ENCODE data around the gene RAD51B. TPM values are rescaled to one million over a fixed set of nuclear protein-coding genes. Genes with fewer than 3 reads are reported as not detected.

The RAD51B gene
- total and polyA plus RNA-seq, 4 donors = 2.8 to 39.6 (median 13.3) TPM; not detected in 1

DNA sequence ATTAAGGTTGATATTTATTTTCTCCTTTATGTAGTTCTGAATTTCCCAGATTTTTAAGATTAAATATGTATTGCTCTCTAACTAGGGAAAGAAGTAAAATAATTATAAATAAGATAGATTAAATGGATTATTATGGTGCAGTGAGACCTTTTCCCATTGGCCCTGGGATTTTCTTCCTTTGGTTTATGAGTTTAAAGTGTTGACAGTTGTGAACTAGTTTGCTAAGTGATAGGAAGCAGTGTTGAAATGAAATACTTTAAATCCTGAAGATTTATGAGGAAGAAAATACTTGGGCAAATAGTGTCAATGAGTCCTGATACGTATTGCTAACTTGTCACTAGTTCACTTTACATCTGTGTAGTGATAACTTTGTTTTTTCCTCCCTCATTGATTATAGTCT lies 188.9 kb downstream of the RAD51B start:
- Histone ChIP-seq H3K36me3 (ENCODE audit: control insufficient read depth in 1 of 2, insufficient read depth in 2 of 2, low read length in 1 of 2) (no peaks in the 10 kb centered on the region), H3K27ac (ENCODE audit: low read depth in 1 of 2, low read length in 2 of 2) (no peak overlapping the region), H3K27me3 (ENCODE audit: control insufficient read depth in 1 of 2, insufficient read depth in 2 of 2, low read length in 1 of 2) (no peaks in the 10 kb centered on the region), H3K4me1 (ENCODE audit: control insufficient read depth in 1 of 2, insufficient read depth in 2 of 2, low read length in 2 of 2) (no peaks in the 10 kb centered on the region), H3K9me3 (ENCODE audit: control insufficient read depth, low read length) (no peaks in the 10 kb centered on the region), H3K4me3 (ENCODE audit: low read length in 2 of 2) (no peak overlapping the region)
- intact Hi-C loops (cut with DNase I) = no loop called here
- 100% methylated on average over 1 of the region's 1 CpG for WGBS, 2 donors
- ATAC-seq (ENCODE audit: low FRiP score) = no peak
- no peak for DNase-seq

DNA sequence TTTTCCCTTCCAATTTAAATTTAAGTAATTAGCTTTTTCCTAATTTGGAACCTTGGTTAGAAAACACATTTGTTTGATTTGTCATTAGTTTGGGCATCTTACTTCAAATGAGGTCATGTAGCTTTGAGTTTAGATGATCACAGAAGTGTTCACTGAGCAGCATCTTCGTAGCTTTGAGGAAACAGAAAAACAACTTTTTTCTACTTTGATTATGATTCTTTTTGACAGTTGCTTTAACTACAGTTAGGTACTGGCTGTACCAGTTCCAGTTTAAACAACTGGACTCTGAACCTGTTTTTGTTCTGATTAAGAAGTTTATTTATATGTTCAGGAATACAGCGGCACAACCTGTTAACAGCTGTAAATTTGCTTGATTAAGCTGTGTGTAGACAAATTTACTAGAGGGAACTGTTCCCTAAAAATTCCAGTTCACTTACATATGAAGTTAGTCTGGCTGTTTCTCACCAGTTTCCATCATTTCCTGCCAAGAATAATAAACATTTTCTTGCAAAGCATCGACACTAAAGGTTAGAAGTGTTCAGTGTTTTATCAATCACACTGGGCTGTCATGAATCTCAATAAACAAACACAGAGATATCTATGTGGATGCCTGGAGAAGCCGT lies 191.9 kb downstream of the RAD51B start:
- no peaks in the 10 kb centered on the region for H3K27me3 ChIP-seq (ENCODE audit: control insufficient read depth in 1 of 2, insufficient read depth in 2 of 2, low read length in 1 of 2)
- no peak overlapping the region for H3K27ac ChIP-seq (ENCODE audit: low read depth in 1 of 2, low read length in 2 of 2)
- peaks cover 0 to 2% of the 10 kb centered on the region in 2 donors for H3K4me1 ChIP-seq (ENCODE audit: control insufficient read depth in 1 of 2, insufficient read depth in 2 of 2, low read length in 2 of 2)
- no peaks in the 10 kb centered on the region for H3K9me3 ChIP-seq (ENCODE audit: control insufficient read depth, low read length)
- no peaks in the 10 kb centered on the region for H3K36me3 ChIP-seq (ENCODE audit: control insufficient read depth in 1 of 2, insufficient read depth in 2 of 2, low read length in 1 of 2)
- WGBS, 2 donors = 3 to 6% methylated on average over 4 of the region's 4 CpGs
- DNase-seq (no peak), ATAC-seq (ENCODE audit: low FRiP score) (peak; percentile 56)
- intact Hi-C loops (cut with DNase I) = no loop called here
- no peak overlapping the region for H3K4me3 ChIP-seq (ENCODE audit: low read length in 2 of 2)

DNA sequence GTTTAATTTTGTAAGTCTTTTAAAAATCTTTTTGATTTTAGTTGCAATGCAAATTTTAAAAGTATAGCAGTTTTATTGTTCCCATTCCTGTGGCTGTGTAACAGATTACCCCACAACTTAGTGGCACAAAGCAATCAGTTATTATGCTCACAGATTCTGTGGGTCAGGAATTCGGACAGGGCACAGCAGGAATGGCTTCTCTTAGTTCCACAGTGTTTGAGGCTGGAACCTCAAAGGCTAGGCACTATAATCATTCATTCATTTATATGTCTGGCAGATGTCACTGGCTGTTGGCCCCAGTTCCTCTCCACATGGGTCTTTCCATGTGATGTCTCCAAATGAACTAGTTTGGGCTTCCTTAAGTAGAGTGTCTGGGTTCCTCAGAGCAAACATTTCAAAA lies 193.3 kb downstream of the RAD51B start:
- Histone ChIP-seq H3K27ac (ENCODE audit: low read depth in 1 of 2, low read length in 2 of 2) (no peak overlapping the region), H3K4me1 (ENCODE audit: control insufficient read depth in 1 of 2, insufficient read depth in 2 of 2, low read length in 2 of 2) (peaks cover 0 to 2% of the 10 kb centered on the region in 2 donors), H3K4me3 (ENCODE audit: low read length in 2 of 2) (no peak overlapping the region), H3K9me3 (ENCODE audit: control insufficient read depth, low read length) (no peaks in the 10 kb centered on the region), H3K27me3 (ENCODE audit: control insufficient read depth in 1 of 2, insufficient read depth in 2 of 2, low read length in 1 of 2) (no peaks in the 10 kb centered on the region), H3K36me3 (ENCODE audit: control insufficient read depth in 1 of 2, insufficient read depth in 2 of 2, low read length in 1 of 2) (no peaks in the 10 kb centered on the region)
- intact Hi-C loops (cut with DNase I) = no loop called here
- DNase-seq (no peak), ATAC-seq (ENCODE audit: low FRiP score) (no peak)
- WGBS, 2 donors = 69 to 83% methylated on average over 1 of the region's 1 CpG

DNA sequence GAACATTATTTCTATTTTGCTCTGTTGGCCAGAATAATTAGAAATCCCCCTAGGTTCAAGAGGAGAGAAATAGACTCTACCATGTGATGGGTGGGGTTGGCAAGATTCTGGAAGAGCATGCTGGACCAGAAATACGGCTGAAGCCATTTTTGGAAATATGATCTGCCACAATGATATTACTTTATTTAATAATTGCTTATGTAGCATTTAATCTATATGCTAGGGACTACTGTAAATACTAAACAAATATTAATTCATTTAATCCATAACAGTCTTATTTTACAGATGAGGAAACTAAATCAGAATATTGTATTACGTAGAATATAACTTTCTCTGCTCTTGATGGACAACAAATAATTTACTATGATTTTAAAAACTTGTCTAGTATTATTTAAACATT lies 193.7 kb downstream of the RAD51B start:
- intact Hi-C loops (cut with DNase I) = no loop called here
- no peak for DNase-seq
- Histone ChIP-seq H3K4me1 (ENCODE audit: control insufficient read depth in 1 of 2, insufficient read depth in 2 of 2, low read length in 2 of 2) (peaks cover 0 to 2% of the 10 kb centered on the region in 2 donors), H3K9me3 (ENCODE audit: control insufficient read depth, low read length) (no peaks in the 10 kb centered on the region), H3K27ac (ENCODE audit: low read depth in 1 of 2, low read length in 2 of 2) (no peak overlapping the region), H3K27me3 (ENCODE audit: control insufficient read depth in 1 of 2, insufficient read depth in 2 of 2, low read length in 1 of 2) (no peaks in the 10 kb centered on the region), H3K4me3 (ENCODE audit: low read length in 2 of 2) (no peak overlapping the region), H3K36me3 (ENCODE audit: control insufficient read depth in 1 of 2, insufficient read depth in 2 of 2, low read length in 1 of 2) (no peaks in the 10 kb centered on the region)
- WGBS, 2 donors = 89 to 91% methylated on average over 2 of the region's 2 CpGs
- ATAC-seq (ENCODE audit: low FRiP score) = no peak

DNA sequence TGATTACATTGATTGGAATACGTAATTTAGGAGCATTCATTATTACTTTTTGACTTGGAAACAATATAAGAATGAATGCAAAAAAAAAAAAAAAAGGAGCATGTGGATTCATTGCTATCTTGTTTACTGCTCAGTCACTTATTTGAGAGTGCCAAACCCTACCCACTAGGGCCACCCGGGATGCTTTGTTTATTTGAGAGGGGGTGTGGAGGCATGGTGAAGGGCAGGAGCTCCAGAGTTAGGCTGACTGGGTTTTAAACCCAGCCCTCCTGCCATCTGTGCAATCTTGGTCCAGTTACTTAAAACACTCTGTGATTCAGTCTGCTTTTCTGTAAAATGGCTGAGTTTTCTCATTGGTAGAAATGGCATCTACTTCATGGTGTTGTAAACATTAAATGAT lies 195.2 kb downstream of the RAD51B start:
- Histone ChIP-seq H3K4me1 (ENCODE audit: control insufficient read depth in 1 of 2, insufficient read depth in 2 of 2, low read length in 2 of 2) (peaks cover 0 to 2% of the 10 kb centered on the region in 2 donors), H3K9me3 (ENCODE audit: control insufficient read depth, low read length) (no peaks in the 10 kb centered on the region)

DNA sequence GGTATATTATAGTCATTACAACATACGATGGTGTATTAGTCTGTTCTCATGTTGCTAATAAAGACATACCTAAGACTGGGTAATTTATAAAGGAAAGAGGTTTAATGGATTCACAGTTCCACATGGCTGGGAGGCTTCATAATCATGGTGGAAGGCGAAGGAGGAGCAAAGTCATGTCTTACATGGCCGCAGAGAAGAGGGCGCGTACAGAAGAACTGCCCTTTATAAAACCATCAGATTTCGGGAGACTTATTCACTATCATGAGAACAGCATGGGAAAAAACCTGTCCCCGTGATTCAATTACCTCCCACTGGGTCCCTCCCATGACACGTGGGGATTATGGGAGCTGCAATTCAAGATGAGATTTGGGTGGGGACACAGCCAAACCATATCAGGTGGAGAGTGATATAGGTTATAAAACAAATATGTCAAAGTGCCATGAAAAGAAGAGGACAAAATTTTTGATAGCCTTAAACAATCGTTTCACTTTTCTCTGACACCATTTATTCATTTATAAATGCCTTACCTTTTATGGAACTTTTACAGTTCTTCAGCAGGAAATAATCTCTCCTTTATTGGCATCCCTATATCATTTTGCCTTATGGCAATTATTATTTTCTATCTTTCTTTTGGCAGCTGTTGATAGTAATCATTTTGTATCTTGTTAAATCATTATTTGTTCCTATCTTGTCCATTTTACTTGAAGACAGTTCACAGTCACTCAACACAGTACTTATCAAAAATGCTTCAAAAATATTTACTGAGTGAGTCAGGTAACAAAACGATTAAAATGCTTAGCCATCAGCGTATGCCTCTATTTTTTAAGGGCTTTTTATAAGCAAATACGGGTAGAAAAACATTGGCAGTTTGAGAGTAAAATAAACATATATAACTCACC lies 196.0 kb downstream of the RAD51B start:
- no peaks in the 10 kb centered on the region for H3K36me3 ChIP-seq (ENCODE audit: control insufficient read depth in 1 of 2, insufficient read depth in 2 of 2, low read length in 1 of 2)
- no peak for ATAC-seq (ENCODE audit: low FRiP score)
- DNase-seq = no peak
- H3K9me3 ChIP-seq (ENCODE audit: control insufficient read depth, low read length) = no peaks in the 10 kb centered on the region
- intact Hi-C loops (cut with DNase I) = no loop called here
- WGBS, 2 donors = 83 to 91% methylated on average over 12 of the region's 12 CpGs
- H3K4me3 ChIP-seq (ENCODE audit: low read length in 2 of 2) = no peak overlapping the region
- H3K4me1 ChIP-seq (ENCODE audit: control insufficient read depth in 1 of 2, insufficient read depth in 2 of 2, low read length in 2 of 2) = peaks cover 0 to 2% of the 10 kb centered on the region in 2 donors
- no peak overlapping the region for H3K27ac ChIP-seq (ENCODE audit: low read depth in 1 of 2, low read length in 2 of 2)
- H3K27me3 ChIP-seq (ENCODE audit: control insufficient read depth in 1 of 2, insufficient read depth in 2 of 2, low read length in 1 of 2) = no peaks in the 10 kb centered on the region

More for the DNA sequence above, 195.2 kb downstream of the RAD51B start:
- WGBS, 2 donors = 78 to 81% methylated on average over 2 of the region's 2 CpGs
- Histone ChIP-seq H3K27me3 (ENCODE audit: control insufficient read depth in 1 of 2, insufficient read depth in 2 of 2, low read length in 1 of 2) (no peaks in the 10 kb centered on the region), H3K4me3 (ENCODE audit: low read length in 2 of 2) (no peak overlapping the region), H3K27ac (ENCODE audit: low read depth in 1 of 2, low read length in 2 of 2) (no peak overlapping the region), H3K36me3 (ENCODE audit: control insufficient read depth in 1 of 2, insufficient read depth in 2 of 2, low read length in 1 of 2) (no peaks in the 10 kb centered on the region)
- DNase-seq = no peak
- intact Hi-C loops (cut with DNase I) = no loop called here
- ATAC-seq (ENCODE audit: low FRiP score) = no peak

DNA sequence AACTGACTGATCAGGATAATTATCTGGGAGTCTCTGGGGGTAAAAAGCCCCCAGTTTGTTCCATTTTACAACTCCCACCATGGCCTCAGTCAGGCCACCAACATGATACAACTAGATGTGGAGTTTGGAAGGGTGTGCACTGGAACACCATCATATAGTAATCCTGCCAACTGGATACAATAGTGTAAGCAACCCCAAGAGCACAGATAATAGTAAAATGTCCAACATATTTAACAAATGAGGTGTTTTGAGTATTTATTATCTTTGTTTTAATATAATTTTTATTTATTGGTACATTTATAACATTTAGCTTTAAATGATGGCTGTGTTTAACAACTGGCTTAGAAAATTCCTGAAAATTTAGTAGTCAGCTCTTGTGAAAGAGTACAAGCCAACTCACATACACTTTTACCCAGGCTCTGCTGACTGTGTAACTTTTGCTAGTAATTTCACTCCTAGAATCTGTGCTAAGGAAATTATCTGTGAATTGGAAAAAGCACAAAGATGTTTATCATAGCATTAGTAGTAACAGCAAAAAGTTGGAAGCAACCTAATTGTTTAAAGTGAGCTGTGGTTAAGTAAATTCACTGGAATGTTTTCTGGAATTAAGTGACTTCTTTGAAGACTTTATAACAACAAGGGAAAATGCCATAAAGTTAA lies 196.8 kb downstream of the RAD51B start:
- intact Hi-C loops (cut with DNase I) = no loop called here
- Histone ChIP-seq H3K36me3 (ENCODE audit: control insufficient read depth in 1 of 2, insufficient read depth in 2 of 2, low read length in 1 of 2) (no peaks in the 10 kb centered on the region), H3K27me3 (ENCODE audit: control insufficient read depth in 1 of 2, insufficient read depth in 2 of 2, low read length in 1 of 2) (no peaks in the 10 kb centered on the region), H3K9me3 (ENCODE audit: control insufficient read depth, low read length) (no peaks in the 10 kb centered on the region), H3K4me1 (ENCODE audit: control insufficient read depth in 1 of 2, insufficient read depth in 2 of 2, low read length in 2 of 2) (peaks cover 0 to 2% of the 10 kb centered on the region in 2 donors), H3K27ac (ENCODE audit: low read depth in 1 of 2, low read length in 2 of 2) (no peak overlapping the region), H3K4me3 (ENCODE audit: low read length in 2 of 2) (no peak overlapping the region)
- DNase-seq (no peak), ATAC-seq (ENCODE audit: low FRiP score) (no peak)

DNA sequence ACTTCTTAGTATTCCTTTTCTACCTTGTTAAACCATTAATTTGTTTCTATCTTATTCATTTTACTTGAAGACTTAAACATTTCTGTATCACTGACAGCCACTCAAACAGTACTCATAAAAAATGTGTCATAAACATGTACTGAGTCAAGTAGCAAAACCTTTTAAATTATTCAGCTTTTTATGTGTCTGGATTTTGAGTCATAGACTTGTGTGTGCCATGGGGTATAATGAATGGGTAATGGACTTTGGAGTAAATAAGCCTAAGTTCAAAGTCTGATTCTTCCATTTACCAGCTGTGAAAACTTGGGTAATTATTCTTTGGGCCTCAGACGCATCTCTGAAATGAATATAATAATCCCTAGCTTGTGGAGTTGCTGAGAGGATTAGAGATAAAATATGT lies 199.0 kb downstream of the RAD51B start:
- no peak for ATAC-seq (ENCODE audit: low FRiP score)
- WGBS, 2 donors = 98 to 100% methylated on average over 1 of the region's 1 CpG
- Histone ChIP-seq H3K4me1 (ENCODE audit: control insufficient read depth in 1 of 2, insufficient read depth in 2 of 2, low read length in 2 of 2) (peaks cover 0 to 2% of the 10 kb centered on the region in 2 donors), H3K36me3 (ENCODE audit: control insufficient read depth in 1 of 2, insufficient read depth in 2 of 2, low read length in 1 of 2) (no peaks in the 10 kb centered on the region), H3K27ac (ENCODE audit: low read depth in 1 of 2, low read length in 2 of 2) (no peak overlapping the region), H3K4me3 (ENCODE audit: low read length in 2 of 2) (no peak overlapping the region), H3K9me3 (ENCODE audit: control insufficient read depth, low read length) (no peaks in the 10 kb centered on the region), H3K27me3 (ENCODE audit: control insufficient read depth in 1 of 2, insufficient read depth in 2 of 2, low read length in 1 of 2) (no peaks in the 10 kb centered on the region)
- intact Hi-C loops (cut with DNase I) = no loop called here
- DNase-seq = no peak

All from aorta (tissue), 5 donors.